ENCODE data around the gene ASH1L.
"Not testable (repeated sequence)": the region's sequence is repeated elsewhere in the genome, so short reads cannot be mapped to it uniquely, and the experiment has no call there.

Gene ASH1L

GRCh38 chr1:155301342-155301841 lies 261.2 kb downstream of the ASH1L start, which contains the start of gene PKLR:
PKLR (minus strand) TSS chr1:155301438; CDS start chr1:155301395, 43 bp downstream.
- no peaks in the 10 kb centered on the region for H3K27me3 ChIP-seq
- no peak within 1 kb of the TSS for H3K27ac ChIP-seq
- no peaks in the 10 kb centered on the region for H4K20me1 ChIP-seq
- no peaks in the 10 kb centered on the region for H3K9me3 ChIP-seq
- H3K4me3 ChIP-seq = no peak within 1 kb of the TSS
- no peak for TF ChIP-seq Cebpa-rat (IDR thresholded peaks at IDR 0.05)
- no peak within 1 kb of the TSS for H3K4me2 ChIP-seq
- no peak within 1 kb of the TSS for H3K9ac ChIP-seq
- peaks cover 14% of the 10 kb centered on the region; the same call in 1 of the 2 replicates for H3K4me1 ChIP-seq
- H3K36me3 ChIP-seq = no peaks in the 10 kb centered on the region

GRCh38 chr1:155300553-155301329 lies 261.9 kb downstream of the ASH1L start:
- Histone ChIP-seq H3K27me3 (peaks cover 4% of the 10 kb centered on the region), H4K20me1 (no peaks in the 10 kb centered on the region), H3K4me2 (no peak overlapping the region), H3K27ac (no peak overlapping the region), H3K4me3 (no peak overlapping the region), H3K36me3 (no peaks in the 10 kb centered on the region), H3K9me3 (no peaks in the 10 kb centered on the region), H3K4me1 (peaks cover 14% of the 10 kb centered on the region; the same call in 1 of the 2 replicates), H3K9ac (no peak overlapping the region)
- no peak for TF ChIP-seq Cebpa-rat (IDR thresholded peaks at IDR 0.05)

DNA sequence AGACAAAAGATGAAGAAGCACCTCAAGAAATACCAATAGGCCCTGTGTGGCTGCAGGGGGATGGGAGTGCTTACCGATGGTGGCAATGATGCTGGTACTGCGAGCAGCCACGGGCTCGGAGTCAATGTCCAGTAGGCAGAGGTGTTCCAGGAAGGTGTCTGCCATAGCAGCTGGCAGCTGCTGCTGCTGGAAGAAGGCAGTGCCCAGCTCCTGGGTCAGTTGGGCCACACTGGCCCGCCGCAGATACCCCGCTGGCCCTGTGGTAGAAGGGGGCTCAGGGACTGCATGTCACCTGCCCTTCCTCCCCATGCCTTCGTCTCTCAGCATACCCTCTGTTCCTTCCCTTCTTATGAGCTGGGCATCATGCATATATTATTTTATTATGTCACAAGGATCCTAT lies 262.6 kb downstream of the ASH1L start:
- Histone ChIP-seq H3K4me3 (no peak overlapping the region), H3K27me3 (peaks cover 11% of the 10 kb centered on the region), H3K9me3 (no peaks in the 10 kb centered on the region), H3K4me2 (no peak overlapping the region), H3K4me1 (peaks cover 14% of the 10 kb centered on the region; the same call in 1 of the 2 replicates), H3K27ac (no peak overlapping the region), H3K36me3 (no peaks in the 10 kb centered on the region), H4K20me1 (no peaks in the 10 kb centered on the region), H3K9ac (no peak overlapping the region)
- TF ChIP-seq Cebpa-rat (IDR thresholded peaks at IDR 0.05) = no peak

- no peak for TF ChIP-seq Cebpa-rat (IDR thresholded peaks at IDR 0.05)
- Histone ChIP-seq H3K36me3 (no peaks in the 10 kb centered on the region), H3K4me3 (no peak overlapping the region), H3K9me3 (no peaks in the 10 kb centered on the region), H3K27ac (no peak overlapping the region), H3K27me3 (peaks cover 26% of the 10 kb centered on the region), H3K4me2 (no peak overlapping the region), H4K20me1 (no peaks in the 10 kb centered on the region), H3K9ac (no peak overlapping the region), H3K4me1 (peaks cover 10% of the 10 kb centered on the region; the same call in 1 of the 2 replicates)
Observed at GRCh38 chr1:155297384-155297783, 265.2 kb downstream of the ASH1L start.

- H4K20me1 ChIP-seq = no peaks in the 10 kb centered on the region
- H3K9ac ChIP-seq = no peak overlapping the region
- H3K4me1 ChIP-seq = 0 out of 2 replicates have a peak, but pooled peaks cover 7% of the 10 kb centered on the region
- no peak overlapping the region for H3K4me3 ChIP-seq
- H3K27ac ChIP-seq = no peak overlapping the region
- TF ChIP-seq Cebpa-rat (IDR thresholded peaks at IDR 0.05) = no peak
- H3K4me2 ChIP-seq = no peak overlapping the region
- no peaks in the 10 kb centered on the region for H3K36me3 ChIP-seq
- H3K27me3 ChIP-seq = peaks cover 26% of the 10 kb centered on the region
- H3K9me3 ChIP-seq = no peaks in the 10 kb centered on the region
Observed at GRCh38 chr1:155296661-155297060, 265.9 kb downstream of the ASH1L start.

DNA sequence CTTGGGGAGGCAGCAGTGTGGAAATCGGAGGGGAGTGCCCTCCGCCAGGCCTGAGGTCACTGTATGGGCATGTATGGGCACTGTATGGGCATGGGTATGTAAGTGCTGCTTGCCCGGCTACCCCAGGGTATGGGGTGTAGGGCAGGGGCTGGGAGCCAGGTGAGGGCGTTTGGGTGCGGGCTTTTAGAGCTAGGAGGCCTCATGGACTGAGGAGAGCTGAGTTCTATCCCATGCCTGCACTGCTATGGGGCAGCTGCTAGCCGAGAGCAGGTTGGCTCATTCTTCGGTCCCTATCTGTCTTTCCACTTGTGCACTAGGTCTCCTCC lies 266.7 kb downstream of the ASH1L start:
- Histone ChIP-seq H3K4me2 (no peak overlapping the region), H3K9ac (no peak overlapping the region), H3K4me1 (0 out of 2 replicates have a peak, but pooled peaks cover 7% of the 10 kb centered on the region), H3K9me3 (no peaks in the 10 kb centered on the region), H3K27me3 (peaks cover 26% of the 10 kb centered on the region), H3K4me3 (no peak overlapping the region), H4K20me1 (no peaks in the 10 kb centered on the region), H3K36me3 (no peaks in the 10 kb centered on the region), H3K27ac (no peak overlapping the region)
- no peak for TF ChIP-seq Cebpa-rat (IDR thresholded peaks at IDR 0.05)

- Histone ChIP-seq H3K4me1 (0 out of 2 replicates have a peak, but pooled peaks cover 7% of the 10 kb centered on the region), H3K27me3 (peaks cover 26% of the 10 kb centered on the region), H3K4me3 (no peak overlapping the region), H3K9me3 (no peaks in the 10 kb centered on the region), H3K36me3 (no peaks in the 10 kb centered on the region), H3K27ac (no peak overlapping the region), H3K4me2 (no peak overlapping the region), H3K9ac (no peak overlapping the region), H4K20me1 (no peaks in the 10 kb centered on the region)
- no peak for TF ChIP-seq Cebpa-rat (IDR thresholded peaks at IDR 0.05)
Observed at GRCh38 chr1:155295183-155295941, 267.2 kb downstream of the ASH1L start.

GRCh38 chr1:155294520-155295182 lies 268.0 kb downstream of the ASH1L start:
- Histone ChIP-seq H3K27ac (no peak overlapping the region), H3K27me3 (peaks cover 26% of the 10 kb centered on the region), H4K20me1 (no peaks in the 10 kb centered on the region), H3K36me3 (no peaks in the 10 kb centered on the region), H3K9me3 (no peaks in the 10 kb centered on the region), H3K9ac (no peak overlapping the region), H3K4me3 (no peak overlapping the region), H3K4me1 (0 out of 2 replicates have a peak, but pooled peaks cover 7% of the 10 kb centered on the region), H3K4me2 (no peak overlapping the region)
- no peak for TF ChIP-seq Cebpa-rat (IDR thresholded peaks at IDR 0.05)

DNA sequence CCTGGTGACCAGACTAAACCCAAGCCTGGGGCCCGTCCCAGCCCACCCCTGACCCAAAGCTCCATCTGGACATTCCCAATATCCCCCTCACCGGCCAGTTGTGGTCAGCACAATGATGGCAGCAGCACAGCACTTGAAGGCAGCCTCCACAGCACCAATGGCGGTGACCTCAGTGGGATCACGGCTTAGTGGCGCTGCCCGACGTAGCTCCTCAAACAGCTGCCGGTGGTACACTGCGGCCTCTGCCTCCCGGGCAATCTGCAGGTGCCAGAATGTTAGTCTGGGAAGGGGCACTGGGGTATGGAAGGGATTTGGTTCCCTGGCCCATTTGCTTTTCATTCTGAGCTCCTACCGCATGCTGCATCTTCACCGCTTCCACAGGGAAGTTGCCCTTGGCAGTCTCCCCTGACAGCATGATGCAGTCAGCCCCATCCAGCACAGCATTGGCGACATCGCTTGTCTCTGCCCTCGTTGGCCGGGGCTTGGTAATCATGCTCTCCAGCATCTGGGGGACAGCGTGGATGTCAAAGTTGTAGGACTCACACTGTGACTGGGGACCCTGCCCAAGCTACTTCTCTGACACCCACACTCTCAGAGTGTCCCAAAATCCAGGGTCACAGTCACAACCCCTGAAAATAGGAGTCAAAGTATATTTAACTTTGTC lies 269.4 kb downstream of the ASH1L start:
- 0 out of 2 replicates have a peak, but pooled peaks cover 7% of the 10 kb centered on the region for H3K4me1 ChIP-seq
- H3K9me3 ChIP-seq = no peaks in the 10 kb centered on the region
- H3K4me2 ChIP-seq = no peak overlapping the region
- H3K27me3 ChIP-seq = peaks cover 26% of the 10 kb centered on the region
- H3K27ac ChIP-seq = no peak overlapping the region
- no peak overlapping the region for H3K9ac ChIP-seq
- H3K36me3 ChIP-seq = no peaks in the 10 kb centered on the region
- TF ChIP-seq Cebpa-rat (IDR thresholded peaks at IDR 0.05) = no peak
- H4K20me1 ChIP-seq = no peaks in the 10 kb centered on the region
- H3K4me3 ChIP-seq = no peak overlapping the region

GRCh38 chr1:155291006-155291405 lies 271.6 kb downstream of the ASH1L start:
- H3K36me3 ChIP-seq, H3K4me1 ChIP-seq, H4K20me1 ChIP-seq, H3K9ac ChIP-seq, H3K4me2 ChIP-seq, H3K9me3 ChIP-seq, H3K4me3 ChIP-seq, H3K27ac ChIP-seq: not testable (repeated sequence)
- H3K27me3 ChIP-seq = peaks cover 24% of the 10 kb centered on the region

Data from BLaER1 (cell line).